DOHH2 (cell line): ENCODE results near the gene ZBTB8A.

Experiments used
- EZH2phosphoT487 ChIP-seq: fragments of 200-600 bp; sonication (generic); IDR thresholded peaks from 2 replicates; pipeline ENCODE4 v1.6.1; 2017; ENCODE audit warnings: borderline replicate concordance, mild to moderate bottlenecking, antibody characterized with exemption, low read length, moderate library complexity, mixed read lengths
- TF ChIP-seq, protein P1 (sequence below): fragments of 200-600 bp; sonication (generic); IDR thresholded peaks from one replicate; pipeline ENCODE4 v1.5.1; 2014; ENCODE audit warnings: antibody characterized with exemption, mild to moderate bottlenecking, low read depth, low read length; ENCODE audit not compliant: poor library complexity, severe bottlenecking

DNA sequence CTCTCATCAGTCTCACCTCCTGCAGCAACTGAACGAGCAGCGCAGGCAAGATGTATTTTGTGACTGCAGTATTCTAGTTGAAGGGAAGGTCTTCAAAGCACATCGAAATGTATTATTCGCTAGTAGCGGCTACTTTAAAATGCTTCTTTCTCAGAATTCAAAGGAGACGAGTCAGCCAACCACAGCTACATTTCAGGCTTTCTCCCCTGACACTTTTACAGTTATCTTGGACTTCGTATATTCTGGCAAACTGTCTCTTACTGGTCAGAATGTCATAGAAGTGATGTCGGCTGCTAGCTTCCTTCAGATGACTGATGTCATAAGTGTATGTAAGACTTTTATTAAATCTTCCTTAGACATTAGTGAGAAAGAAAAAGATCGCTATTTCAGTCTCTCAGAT, 53.7 kb downstream of the ZBTB8A start:
- TF ChIP-seq, protein P1, sequence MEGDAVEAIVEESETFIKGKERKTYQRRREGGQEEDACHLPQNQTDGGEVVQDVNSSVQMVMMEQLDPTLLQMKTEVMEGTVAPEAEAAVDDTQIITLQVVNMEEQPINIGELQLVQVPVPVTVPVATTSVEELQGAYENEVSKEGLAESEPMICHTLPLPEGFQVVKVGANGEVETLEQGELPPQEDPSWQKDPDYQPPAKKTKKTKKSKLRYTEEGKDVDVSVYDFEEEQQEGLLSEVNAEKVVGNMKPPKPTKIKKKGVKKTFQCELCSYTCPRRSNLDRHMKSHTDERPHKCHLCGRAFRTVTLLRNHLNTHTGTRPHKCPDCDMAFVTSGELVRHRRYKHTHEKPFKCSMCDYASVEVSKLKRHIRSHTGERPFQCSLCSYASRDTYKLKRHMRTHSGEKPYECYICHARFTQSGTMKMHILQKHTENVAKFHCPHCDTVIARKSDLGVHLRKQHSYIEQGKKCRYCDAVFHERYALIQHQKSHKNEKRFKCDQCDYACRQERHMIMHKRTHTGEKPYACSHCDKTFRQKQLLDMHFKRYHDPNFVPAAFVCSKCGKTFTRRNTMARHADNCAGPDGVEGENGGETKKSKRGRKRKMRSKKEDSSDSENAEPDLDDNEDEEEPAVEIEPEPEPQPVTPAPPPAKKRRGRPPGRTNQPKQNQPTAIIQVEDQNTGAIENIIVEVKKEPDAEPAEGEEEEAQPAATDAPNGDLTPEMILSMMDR = no peak
- TF ChIP-seq EZH2phosphoT487 = no peak
